Mesenchymal stem cell (in vitro differentiated cells and primary cell): ENCODE data around the gene GPR55.
A peak's percentile ranks its signal among the peaks of the same experiment; 100 is the strongest.

Experiments used
- DNase-seq: peaks from one replicate; pipeline ENCODE4 v3.0.0-alpha.2; 2013
- H2AFZ ChIP-seq: one replicate; pipeline ENCODE4 v1.6.1; 2013; ENCODE audit warnings: low read depth, mild to moderate bottlenecking, control low read depth, inconsistent platforms, low read length, moderate library complexity
- H2AK5ac ChIP-seq: 2 replicates; pipeline ENCODE4 v1.6.1; 2013; ENCODE audit warnings: low read length, moderate library complexity, mild to moderate bottlenecking, inconsistent platforms; ENCODE audit not compliant: severe bottlenecking
- H2BK120ac ChIP-seq: one replicate; pipeline ENCODE4 v1.6.1; 2013; ENCODE audit warnings: low read depth, mild to moderate bottlenecking, inconsistent platforms, low read length, moderate library complexity
- H2BK12ac ChIP-seq, 2 experiments: one replicate each; pipeline ENCODE4 v1.6.1; 2013; ENCODE audit warnings: inconsistent platforms in 2 of 2, low read length in 2 of 2, mild to moderate bottlenecking in 2 of 2, moderate library complexity in 2 of 2, control low read depth in 1 of 2
- H2BK15ac ChIP-seq: one replicate; pipeline ENCODE4 v1.6.1; 2013; ENCODE audit warnings: mild to moderate bottlenecking, low read depth, inconsistent platforms; ENCODE audit not compliant: poor library complexity, severe bottlenecking
- H2BK5ac ChIP-seq: 2 replicates; pipeline ENCODE4 v1.6.1; 2013; ENCODE audit warnings: low read depth, mild to moderate bottlenecking, low read length, control low read depth, inconsistent platforms; ENCODE audit not compliant: poor library complexity, severe bottlenecking
- H3K14ac ChIP-seq, 2 experiments: one replicate each; pipeline ENCODE4 v1.6.1; 2013; ENCODE audit warnings: inconsistent platforms in 2 of 2, low read length in 2 of 2, control low read depth in 1 of 2, mild to moderate bottlenecking in 1 of 2, moderate library complexity in 1 of 2
- H3K18ac ChIP-seq, 2 experiments: one replicate each; pipeline ENCODE4 v1.6.1; 2013; ENCODE audit warnings: inconsistent platforms in 2 of 2, low read length in 2 of 2, control low read depth in 1 of 2, low read depth in 1 of 2, mild to moderate bottlenecking in 1 of 2
- H3K23ac ChIP-seq, 2 experiments: one replicate each; pipeline ENCODE4 v1.6.1; 2013; ENCODE audit warnings: inconsistent platforms in 2 of 2, low read length in 2 of 2, mild to moderate bottlenecking in 2 of 2, moderate library complexity in 2 of 2, control low read depth in 1 of 2
- H3K27ac ChIP-seq: 2 replicates; pipeline ENCODE4 v1.5.1; 2013; ENCODE audit warnings: mild to moderate bottlenecking, moderate library complexity, low read length, control low read depth, inconsistent platforms; ENCODE audit not compliant: poor library complexity, severe bottlenecking
- H3K27me3 ChIP-seq, 2 experiments: 2 replicates each; pipeline versions ENCODE4 v1.6.1 to v1.7.0; 2013; ENCODE audit warnings: low read length in 2 of 2, mild to moderate bottlenecking in 2 of 2, moderate library complexity in 2 of 2, control low read depth in 1 of 2, inconsistent platforms in 1 of 2; ENCODE audit not compliant: control insufficient read depth in 1 of 2, insufficient read depth in 1 of 2
- H3K36me3 ChIP-seq, 2 experiments: 2 replicates each; pipeline versions ENCODE4 v1.6.1 to v1.7.0; 2013; ENCODE audit warnings: low read length in 2 of 2, control low read depth in 1 of 2, inconsistent platforms in 1 of 2, low read depth in 1 of 2, mild to moderate bottlenecking in 1 of 2; ENCODE audit not compliant: insufficient read depth in 2 of 2, control insufficient read depth in 1 of 2
- H3K4ac ChIP-seq, 2 experiments: one replicate each; pipeline ENCODE4 v1.6.1; 2013; ENCODE audit warnings: inconsistent platforms in 2 of 2, low read length in 2 of 2, mild to moderate bottlenecking in 2 of 2, moderate library complexity in 2 of 2, control low read depth in 1 of 2, low read depth in 1 of 2
- H3K4me1 ChIP-seq: 2 replicates; pipeline ENCODE4 v1.6.1; 2013; ENCODE audit warnings: low read depth, low read length, control low read depth; ENCODE audit not compliant: control insufficient read depth, insufficient read depth
- H3K4me2 ChIP-seq: 2 replicates; pipeline ENCODE4 v1.6.1; 2013; ENCODE audit warnings: low read length, mild to moderate bottlenecking, inconsistent platforms; ENCODE audit not compliant: poor library complexity, severe bottlenecking
- H3K4me3 ChIP-seq, 2 experiments: 2 replicates each; pipeline versions ENCODE4 v1.5.1 to v1.7.0; 2013; ENCODE audit warnings: low read length in 2 of 2, mild to moderate bottlenecking in 2 of 2, control low read depth in 1 of 2, low read depth in 1 of 2; ENCODE audit not compliant: insufficient read depth in 1 of 2
- H3K79me1 ChIP-seq: replicated peaks from 2 replicates; pipeline ENCODE4 v1.6.1; 2013; ENCODE audit warnings: mild to moderate bottlenecking, control low read depth, low read length, inconsistent platforms; ENCODE audit not compliant: poor library complexity, severe bottlenecking
- H3K9ac ChIP-seq: 2 replicates; pipeline ENCODE4 v1.7.0; 2013; ENCODE audit warnings: mild to moderate bottlenecking, low read length, moderate library complexity
- H3K9me3 ChIP-seq: 2 replicates; pipeline ENCODE4 v1.7.0; 2013; ENCODE audit warnings: mild to moderate bottlenecking, low read length; ENCODE audit not compliant: control insufficient read depth
- H4K8ac ChIP-seq: one replicate; pipeline ENCODE4 v1.6.1; 2013; ENCODE audit warnings: inconsistent platforms, mild to moderate bottlenecking, low read length, moderate library complexity
- H4K91ac ChIP-seq: one replicate; pipeline ENCODE4 v1.6.1; 2013; ENCODE audit warnings: mild to moderate bottlenecking, low read length, inconsistent platforms
- WGBS: methylation state at CpG from one replicate; pipeline ENCODE4 v1.1.7; 2013; ENCODE audit warnings: mixed read lengths; 5-methylcytosine and 5-hydroxymethylcytosine counted together

The GPR55 gene

DNA sequence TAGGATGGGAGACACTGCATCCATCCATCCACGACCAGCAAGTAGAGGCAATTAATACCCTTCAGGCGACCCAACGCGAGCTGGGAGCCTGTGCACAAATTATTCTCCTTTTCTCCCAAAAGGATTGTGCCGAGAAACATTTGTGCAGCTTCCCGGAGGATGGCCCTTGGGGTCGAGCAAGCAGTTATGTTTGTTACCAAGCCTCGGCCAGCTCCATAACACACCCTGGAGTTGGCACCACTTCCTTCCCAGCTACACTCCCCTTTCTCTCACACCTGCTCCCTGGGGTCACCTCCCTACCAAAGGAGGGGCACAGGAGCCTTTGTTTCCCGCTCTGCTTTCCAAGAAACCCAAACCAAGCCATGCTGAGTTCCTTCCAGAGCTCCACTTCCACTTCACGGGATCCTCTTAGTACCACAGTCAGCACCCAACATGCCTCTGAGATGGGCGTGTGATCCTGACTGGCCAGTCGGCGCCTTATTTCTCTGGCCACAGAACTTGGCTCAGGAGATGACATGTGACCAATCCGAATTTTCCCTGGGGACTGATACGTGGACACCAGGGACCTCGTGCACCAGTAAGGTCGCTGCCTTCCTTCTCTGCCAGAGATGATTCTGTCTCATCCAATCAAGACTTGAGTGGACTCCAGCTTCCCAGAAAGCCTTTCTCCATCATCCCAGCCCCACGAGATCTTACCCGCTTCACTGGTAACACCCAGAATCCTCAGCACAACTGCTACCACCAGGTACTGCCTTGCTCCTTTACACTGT is 28.5 kb downstream of the GPR55 start:
- Histone ChIP-seq H3K27me3 (peaks cover 63 to 90% of the 10 kb centered on the region in 2 experiments), H3K14ac (no peak overlapping the region), H2AK5ac (no peak overlapping the region), H3K4me3 (peak overlapping the region in 1 of 2 experiments; percentile 4), H2BK120ac (no peak overlapping the region), H3K4ac (no peak overlapping the region), H3K18ac (no peak overlapping the region), H4K8ac (no peak overlapping the region), H2BK5ac (no peak overlapping the region), H3K9ac (no peak overlapping the region), H3K4me1 (peaks cover 5% of the 10 kb centered on the region), H3K36me3 (no peaks in the 10 kb centered on the region), H3K9me3 (peaks cover 6% of the 10 kb centered on the region), H3K23ac (no peak overlapping the region), H4K91ac (no peak overlapping the region), H2AFZ (no peak overlapping the region), H3K4me2 (no peak overlapping the region), H3K79me1 (no peaks in the 10 kb centered on the region), H3K27ac (no peak overlapping the region), H2BK12ac (no peak overlapping the region), H2BK15ac (no peak overlapping the region)
- WGBS: 86% methylated on average over 17 of the region's 19 CpGs
- DNase-seq: no peak

DNA sequence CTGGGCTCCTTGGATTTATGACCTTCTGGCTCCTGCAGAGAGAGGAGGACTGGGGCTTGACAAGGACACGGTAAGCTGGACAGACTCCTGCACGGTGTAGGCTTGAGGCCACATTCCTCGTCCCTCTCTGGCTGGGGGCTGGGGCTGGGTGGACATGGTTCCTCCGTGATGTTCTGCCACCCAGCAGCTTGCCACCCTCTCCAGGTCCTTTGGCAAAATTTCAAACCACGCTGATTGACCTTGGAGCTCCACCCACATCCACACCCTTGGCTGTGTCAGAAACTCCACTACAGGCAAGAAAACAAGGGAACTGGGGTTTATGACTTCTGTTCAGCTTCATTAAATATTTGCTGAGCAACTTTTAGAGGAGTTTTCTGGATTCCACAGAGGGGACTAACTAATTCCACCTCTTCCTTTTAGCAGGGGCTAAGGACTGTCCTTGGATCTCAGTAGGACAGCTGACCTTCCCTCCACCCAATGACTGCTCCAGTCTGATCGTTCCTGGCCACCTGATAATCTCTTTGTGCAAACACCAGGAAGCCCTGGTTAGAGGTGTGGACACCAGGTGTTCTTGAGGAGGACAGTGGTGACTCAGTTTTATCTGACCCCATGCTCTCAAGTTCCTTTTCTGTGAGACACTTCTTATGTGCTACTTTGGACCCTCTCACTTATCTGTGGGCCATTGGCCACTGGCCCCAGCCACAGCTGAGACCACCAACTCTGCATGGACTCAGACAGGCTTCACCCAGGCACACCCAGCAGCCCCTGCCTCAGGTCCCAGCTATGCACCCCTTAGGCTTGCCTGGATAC is 29.3 kb downstream of the GPR55 start:
- H2AFZ ChIP-seq: no peak overlapping the region
- H2BK120ac ChIP-seq: no peak overlapping the region
- H3K4me3 ChIP-seq: no peak overlapping the region
- H3K18ac ChIP-seq: no peak overlapping the region
- H3K23ac ChIP-seq: no peak overlapping the region
- no peak overlapping the region for H2BK12ac ChIP-seq
- H3K79me1 ChIP-seq: no peaks in the 10 kb centered on the region
- H3K27me3 ChIP-seq: peaks cover 55 to 90% of the 10 kb centered on the region in 2 experiments
- DNase-seq: no peak
- peaks cover 5% of the 10 kb centered on the region for H3K4me1 ChIP-seq
- no peak overlapping the region for H3K9ac ChIP-seq
- no peak overlapping the region for H2BK5ac ChIP-seq
- no peak overlapping the region for H2BK15ac ChIP-seq
- H3K27ac ChIP-seq: no peak overlapping the region
- no peak overlapping the region for H4K8ac ChIP-seq
- no peak overlapping the region for H3K4me2 ChIP-seq
- no peak overlapping the region for H3K14ac ChIP-seq
- no peaks in the 10 kb centered on the region for H3K36me3 ChIP-seq
- H3K9me3 ChIP-seq: peaks cover 6% of the 10 kb centered on the region
- H3K4ac ChIP-seq: no peak overlapping the region
- H4K91ac ChIP-seq: no peak overlapping the region
- H2AK5ac ChIP-seq: no peak overlapping the region
- WGBS: 88% methylated on average over 6 of the region's 6 CpGs

DNA sequence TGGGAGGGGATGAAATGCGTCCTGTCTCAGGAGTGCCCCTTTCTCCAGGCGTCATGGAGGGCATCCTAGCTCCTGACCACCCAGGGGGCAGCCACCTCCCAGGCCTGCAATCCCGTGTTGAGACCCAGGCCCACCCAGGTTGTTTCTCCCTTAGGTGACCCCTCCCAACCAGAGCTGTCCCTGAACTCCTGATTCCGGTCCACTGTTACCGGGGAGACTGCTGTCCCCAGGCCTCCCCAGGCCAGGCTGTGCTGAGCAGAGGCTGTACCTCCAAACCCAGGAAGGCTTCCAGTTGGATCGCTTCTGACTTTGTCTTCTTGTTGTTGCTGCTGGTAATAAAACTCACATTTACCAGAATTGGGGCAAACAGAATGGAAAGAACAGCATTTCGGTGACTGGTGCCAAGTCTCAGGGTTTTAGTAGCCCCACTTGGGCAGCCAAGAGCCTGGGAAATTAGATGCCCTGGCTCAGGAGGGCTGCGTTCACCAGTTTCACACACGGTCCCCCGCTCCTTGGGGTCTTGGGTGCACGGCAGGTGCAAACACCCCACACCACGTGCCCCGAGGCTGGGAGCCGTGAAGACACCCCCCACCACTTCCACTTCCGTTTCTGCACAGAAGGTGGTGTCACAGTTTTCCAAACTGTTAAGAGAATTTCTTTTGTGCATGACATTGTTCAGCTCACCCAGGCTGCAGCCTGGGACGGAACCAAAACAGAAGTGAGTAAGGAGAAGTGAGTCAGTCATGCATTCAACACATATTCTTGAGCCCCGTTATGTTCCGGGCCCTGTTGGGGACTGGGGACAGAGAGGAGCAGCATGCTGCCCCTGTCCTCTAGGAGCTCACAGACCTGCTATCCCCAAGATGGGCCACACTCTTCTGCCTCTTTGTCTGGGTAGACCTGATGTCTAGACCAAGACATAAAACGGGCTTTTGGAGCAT is 30.9 kb downstream of the GPR55 start:
- WGBS: 84% methylated on average over 17 of the region's 19 CpGs

More for the DNA sequence above, 30.9 kb downstream of the GPR55 start:
- Histone ChIP-seq H3K9ac (no peak overlapping the region), H3K27me3 (peaks cover 38 to 90% of the 10 kb centered on the region in 2 experiments), H4K8ac (no peak overlapping the region), H3K4ac (no peak overlapping the region), H3K4me3 (no peak overlapping the region), H3K23ac (no peak overlapping the region), H2BK120ac (no peak overlapping the region), H4K91ac (no peak overlapping the region), H3K14ac (no peak overlapping the region), H2BK5ac (no peak overlapping the region), H3K4me1 (peaks cover 5% of the 10 kb centered on the region), H3K4me2 (no peak overlapping the region), H2BK12ac (no peak overlapping the region), H2AFZ (no peak overlapping the region), H3K36me3 (no peaks in the 10 kb centered on the region), H2AK5ac (no peak overlapping the region), H3K27ac (no peak overlapping the region), H3K18ac (no peak overlapping the region), H2BK15ac (no peak overlapping the region), H3K79me1 (no peaks in the 10 kb centered on the region), H3K9me3 (peaks cover 6% of the 10 kb centered on the region)
- no peak for DNase-seq
